Stimulated activated CD4-positive, alpha-beta T cell treated with anti-CD3 and anti-CD28 coated beads, Interleukin-2, amount 100 ng/mL, for 4 hours (primary cell): ENCODE results near the gene DIPK1B.
"Not testable (repeated sequence)": the region's sequence is repeated elsewhere in the genome, so short reads cannot be mapped to it uniquely, and the experiment has no call there.

Experiments used
- DNase-seq: peaks from one replicate; pipeline ENCODE4 v3.0.0-alpha.2; 2020; ENCODE audit warnings: low read depth

DIPK1B gene

GRCh38 chr9:136698635-136699246, 13.6 kb upstream of the DIPK1B start:
- no peak for DNase-seq

DNA sequence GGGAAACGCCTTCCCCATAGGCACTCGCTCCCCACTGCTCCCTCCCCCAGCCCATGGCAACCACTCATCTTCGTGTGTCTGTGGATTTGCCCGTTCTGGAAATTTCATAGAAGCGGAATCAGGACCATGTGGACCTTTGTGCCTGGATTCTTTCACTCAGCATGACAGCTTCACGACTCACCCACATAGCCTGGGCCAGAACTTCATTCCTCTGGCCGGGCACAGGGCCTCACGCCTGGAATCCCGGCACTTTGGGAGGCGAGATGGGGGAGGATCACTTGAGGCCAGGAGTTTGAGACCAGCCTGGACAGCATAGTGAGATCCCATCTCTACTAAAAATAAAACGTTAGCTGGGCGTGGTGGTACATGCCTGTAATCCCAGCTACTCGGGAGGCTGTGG, 12.1 kb upstream of the DIPK1B start:
- DNase-seq: no peak

- DNase-seq: peak; percentile 35
These were observed 11.3 kb upstream of the DIPK1B start for GRCh38 chr9:136700959-136701667.

DNA sequence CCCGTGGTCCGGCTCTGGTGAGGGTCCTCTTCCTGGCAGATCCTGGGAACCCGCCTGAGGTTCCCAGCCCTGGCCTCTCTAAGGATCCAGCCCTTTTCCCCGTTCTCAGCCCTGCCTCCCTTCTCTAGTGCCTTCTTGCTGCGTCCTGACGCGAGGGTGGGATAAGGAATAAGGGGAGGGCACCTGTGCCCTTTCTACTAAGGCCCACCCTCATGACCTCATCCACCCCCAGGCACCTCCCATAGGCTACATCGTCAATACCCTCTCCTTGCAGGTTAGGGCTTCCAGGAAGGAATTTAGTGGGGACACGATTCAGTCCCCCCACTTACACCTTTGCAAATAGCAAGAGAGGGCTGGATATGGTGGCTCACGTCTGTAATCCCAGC, 10.7 kb upstream of the DIPK1B start:
- DNase-seq: no peak

- DNase-seq: no peak
These were observed 9.0 kb upstream of the DIPK1B start for GRCh38 chr9:136703276-136703860.

GRCh38 chr9:136704741-136705140, 7.6 kb upstream of the DIPK1B start:
- DNase-seq: not testable (repeated sequence)

DNA sequence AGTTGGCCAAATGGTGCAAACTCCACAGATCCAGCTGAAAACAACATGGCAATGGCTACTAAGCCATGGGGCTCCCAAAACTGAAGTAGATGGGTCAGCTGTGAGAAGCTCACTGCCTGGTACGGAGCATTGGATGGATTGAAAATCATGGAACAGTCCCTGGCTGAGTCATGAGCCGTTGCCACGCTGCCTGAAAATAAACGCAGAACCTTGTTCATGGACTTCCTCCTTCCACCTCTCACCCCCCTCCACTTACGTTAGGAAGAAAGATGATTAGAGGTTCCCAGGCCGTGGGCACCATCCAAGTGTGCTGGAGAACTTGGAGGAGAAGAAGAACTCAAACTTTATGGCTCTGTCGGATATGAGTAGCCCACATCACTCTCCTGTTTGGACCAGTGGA, 6.8 kb upstream of the DIPK1B start:
- DNase-seq: no peak

GRCh38 chr9:136707011-136707410, 5.4 kb upstream of the DIPK1B start:
- DNase-seq: no peak

- DNase-seq: no peak
These were observed 4.4 kb upstream of the DIPK1B start for GRCh38 chr9:136707849-136708517.

DNA sequence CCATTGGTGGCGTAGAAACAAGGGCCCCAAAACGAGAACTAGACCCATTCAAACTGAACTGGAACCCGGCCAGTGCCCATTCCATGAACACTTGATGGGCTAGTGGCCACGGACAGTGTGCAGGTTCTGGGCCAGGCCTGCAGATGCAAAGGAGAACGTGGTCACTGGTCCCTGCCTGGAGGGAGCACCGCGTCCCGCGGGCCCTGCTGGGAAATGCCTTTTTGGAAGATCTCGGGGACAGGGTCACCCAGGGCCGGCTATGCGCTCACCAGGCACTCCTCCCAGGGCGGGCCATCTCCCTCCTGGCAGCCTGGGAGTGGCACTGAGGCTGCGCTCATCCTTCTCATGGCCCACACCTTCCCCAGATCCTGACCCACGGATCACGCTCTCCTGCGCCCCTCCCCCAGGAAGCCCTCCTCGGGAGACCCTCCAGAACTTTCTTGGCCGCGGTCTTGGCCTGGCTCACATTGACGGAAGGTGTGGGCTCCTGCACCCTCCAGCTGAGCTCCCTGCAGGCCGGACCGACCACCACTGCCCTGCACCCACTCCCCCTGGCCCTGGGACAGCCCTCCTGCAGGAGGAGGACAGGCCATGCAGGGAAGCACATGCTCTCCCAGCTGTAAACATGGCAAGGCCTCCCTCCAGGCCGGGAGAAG, 2.8 kb upstream of the DIPK1B start:
- no peak for DNase-seq

DNA sequence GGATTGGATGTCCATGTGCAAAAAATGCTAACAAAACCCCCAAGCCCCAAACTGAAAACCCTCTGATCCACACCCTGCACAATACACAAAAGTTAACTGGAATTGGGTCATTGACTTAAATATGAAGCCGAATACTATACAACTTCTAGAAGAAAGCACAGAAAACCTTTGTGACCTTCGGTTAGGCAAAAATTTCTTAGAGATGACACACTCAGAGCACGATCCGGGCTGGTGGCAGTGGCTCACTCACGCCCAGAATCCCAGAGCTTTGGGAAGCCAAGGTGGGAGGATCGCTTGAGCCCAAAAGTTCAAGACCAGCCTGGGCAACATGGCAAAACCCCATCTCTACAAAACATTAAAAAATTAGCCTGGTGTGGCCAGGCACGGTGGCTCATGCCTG, 1.8 kb upstream of the DIPK1B start:
- no peak for DNase-seq

DNA sequence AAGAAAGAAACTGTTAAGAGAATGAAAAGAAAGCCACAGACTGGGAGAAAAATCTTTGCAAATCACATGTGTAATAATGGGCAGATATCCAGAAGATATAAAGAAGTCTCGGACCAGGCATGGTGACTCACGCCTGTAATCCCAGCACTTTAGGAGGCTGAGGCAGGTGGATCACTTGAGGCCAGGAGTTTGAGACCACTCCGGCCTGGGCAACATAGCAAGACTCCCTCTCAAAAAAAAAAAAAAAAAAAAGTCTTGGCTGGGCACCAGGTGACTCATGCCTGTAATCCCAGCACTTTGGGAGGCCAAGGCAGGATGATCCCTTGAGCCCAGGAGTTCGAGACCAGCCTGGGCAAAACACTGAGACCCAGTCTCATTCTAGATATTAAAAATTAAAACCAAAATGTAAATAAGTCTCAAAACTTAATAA, 1.1 kb upstream of the DIPK1B start:
- DNase-seq: not testable (repeated sequence)

DNA sequence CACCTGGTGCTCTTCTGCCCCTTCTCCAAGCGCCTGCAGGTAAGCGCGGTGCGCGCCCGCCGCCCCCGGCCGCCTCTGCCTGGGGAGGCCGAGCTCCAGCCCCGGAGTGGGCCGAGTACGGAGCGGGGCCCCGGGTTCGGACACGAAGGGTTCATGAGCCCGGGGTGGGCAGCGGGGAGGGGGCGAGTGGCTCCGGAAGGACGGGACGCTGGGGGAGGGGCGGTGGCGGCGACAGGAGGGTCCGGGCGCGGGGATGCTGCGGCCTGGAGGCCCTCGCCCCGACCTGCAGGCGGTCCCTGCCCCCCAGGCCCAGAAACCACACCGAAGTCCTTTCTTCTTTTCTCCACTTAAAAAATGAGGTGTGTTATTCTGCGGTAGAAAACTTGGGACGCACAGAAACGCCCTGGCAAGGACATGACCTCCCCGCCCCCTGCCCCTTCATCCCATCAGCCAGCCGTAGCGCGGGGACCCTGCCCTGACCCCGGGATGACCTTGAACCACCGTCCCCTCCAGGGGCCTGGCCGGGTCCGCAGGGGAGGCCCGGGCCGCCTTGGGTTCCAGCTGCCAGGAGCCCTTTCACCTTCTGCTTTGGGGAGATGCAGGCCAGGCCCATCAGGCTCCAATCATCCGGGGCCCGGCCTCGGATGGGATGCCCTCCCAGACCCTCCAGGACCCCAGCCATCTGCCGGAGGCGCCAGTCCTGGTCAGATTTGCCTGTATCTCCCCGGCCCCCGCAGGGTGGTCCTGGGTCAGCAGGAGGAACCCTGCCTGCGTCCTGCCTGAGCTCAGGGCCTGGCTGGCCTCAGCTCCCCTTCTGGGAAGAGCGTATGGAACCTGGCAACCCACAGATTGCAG, 545 bp downstream of the DIPK1B start:
- DNase-seq: no peak

DNA sequence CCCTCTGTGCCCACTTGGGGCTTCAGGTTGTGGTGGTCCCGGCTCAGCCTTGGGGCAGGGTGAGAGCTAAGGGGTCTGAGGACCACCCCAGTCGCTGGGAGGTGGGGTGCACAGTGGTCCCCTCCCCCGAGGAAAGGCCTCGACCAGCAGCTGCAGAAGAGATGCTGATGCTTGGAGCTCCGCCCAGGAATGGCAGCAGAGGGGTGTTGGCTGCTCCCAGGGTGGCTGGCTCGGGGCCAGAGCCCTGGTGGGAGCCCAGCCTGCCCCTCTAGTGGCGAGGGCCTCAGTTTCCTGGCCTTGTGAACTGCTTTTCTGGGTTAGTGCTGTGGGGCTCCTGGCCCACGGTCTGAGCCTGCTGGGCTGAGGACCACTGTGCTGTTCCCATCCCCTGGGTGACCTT, 1.2 kb downstream of the DIPK1B start:
- DNase-seq: no peak

GRCh38 chr9:136714096-136714892, 1.9 kb downstream of the DIPK1B start:
- no peak for DNase-seq

DNA sequence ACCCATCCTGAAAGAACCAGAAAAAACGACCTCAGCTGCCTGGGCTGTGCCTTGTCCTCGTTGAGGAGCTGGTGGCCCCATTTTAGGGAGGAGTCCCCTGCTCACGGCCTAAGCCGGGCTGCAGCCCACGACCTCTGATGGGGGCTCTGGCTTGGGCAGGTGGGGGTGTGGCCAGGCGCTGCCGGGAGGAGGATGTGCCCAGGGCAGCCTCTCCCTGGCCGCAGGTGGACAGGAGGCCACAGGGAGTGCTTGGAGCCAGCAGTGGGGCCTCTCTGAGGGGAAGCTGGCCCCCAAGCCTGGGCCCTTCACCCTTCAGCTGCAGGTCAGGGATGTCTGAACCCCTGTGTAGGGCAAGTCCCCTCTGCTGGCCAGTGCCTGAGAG, 2.5 kb downstream of the DIPK1B start:
- no peak for DNase-seq

DNA sequence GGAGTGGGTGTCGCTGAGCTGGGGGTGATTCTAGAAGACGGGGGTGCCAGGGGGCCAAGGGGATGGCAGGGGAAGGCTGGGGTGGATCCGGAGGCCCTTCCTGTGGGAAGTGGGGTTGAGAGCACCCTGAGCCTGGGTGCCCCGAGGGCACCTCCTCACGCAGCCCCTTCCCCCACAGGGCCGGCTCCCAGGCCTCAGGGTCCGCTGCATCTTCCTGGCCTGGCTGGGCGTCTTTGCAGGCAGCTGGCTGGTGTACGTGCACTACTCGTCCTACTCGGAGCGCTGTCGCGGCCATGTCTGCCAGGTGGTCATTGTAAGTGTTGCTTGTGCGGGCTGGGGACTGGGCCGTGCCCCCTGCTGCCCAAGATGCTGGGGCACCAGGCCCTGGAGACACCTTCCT, 5.0 kb downstream of the DIPK1B start:
- no peak for DNase-seq

GRCh38 chr9:136718345-136719194, 6.2 kb downstream of the DIPK1B start:
- no peak for DNase-seq

DNA sequence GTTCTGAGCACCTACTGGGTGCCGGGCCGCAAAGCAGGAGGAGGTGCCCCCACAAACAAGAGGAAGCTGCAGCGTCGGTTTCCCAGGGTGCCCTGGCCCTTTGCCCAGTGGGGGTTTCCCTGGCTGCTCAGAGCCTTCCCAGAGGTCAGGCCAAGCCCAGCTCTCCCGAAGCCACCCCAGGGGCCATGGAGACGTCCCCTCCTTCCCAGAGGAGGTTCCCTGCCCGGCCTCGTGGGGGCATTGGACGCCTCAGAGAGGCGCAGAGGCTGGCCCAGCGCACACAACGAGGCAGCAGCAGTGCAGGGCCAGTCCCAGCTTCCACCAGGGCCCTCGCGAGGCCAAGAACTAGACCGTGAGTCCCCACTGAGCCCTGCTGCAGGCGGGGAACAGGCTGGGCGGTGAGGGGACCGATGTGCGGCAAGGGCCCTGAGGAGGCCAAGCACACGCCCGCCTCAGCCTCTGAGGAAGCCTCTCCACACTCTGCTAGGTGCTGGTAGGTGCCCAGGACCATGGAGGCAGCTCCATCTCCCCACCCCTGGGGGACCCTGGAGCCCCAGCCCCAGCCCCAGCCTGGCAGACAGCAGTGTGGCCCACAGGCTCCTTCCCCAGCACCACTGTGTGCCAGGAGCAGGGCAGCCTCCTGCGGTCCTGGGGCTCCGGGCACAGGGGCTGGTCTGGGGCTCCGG, 7.0 kb downstream of the DIPK1B start:
- DNase-seq: no peak
